GM21381 (cell line): ENCODE data around the gene CDH26.

Experiments
- ATAC-seq: cut with Tn5 transposase; IDR thresholded peaks from one replicate; pipeline ENCODE4 v1.9.1; 2021; ENCODE audit warnings: mild to moderate bottlenecking, moderate library complexity; ENCODE audit not compliant: unreplicated experiment

CDH26 gene

GRCh38 chr20:59958123-59958522 lies at the start of gene CDH26:
CDH26 (plus strand) TSS chr20:59958423; CDS start chr20:59958727, 304 bp downstream.
- no peak for ATAC-seq

- no peak for ATAC-seq
These were observed 49.4 kb upstream of the CDH26 start for GRCh38 chr20:59908855-59909254.

- no peak for ATAC-seq
These were observed 47.2 kb upstream of the CDH26 start for GRCh38 chr20:59911041-59911440.

- no peak for ATAC-seq
These were observed 45.6 kb upstream of the CDH26 start for GRCh38 chr20:59912609-59913008.

- ATAC-seq, result no peak
These were observed 37.3 kb upstream of the CDH26 start for GRCh38 chr20:59920944-59921343.

GRCh38 chr20:59923514-59923913 lies 34.7 kb upstream of the CDH26 start:
- ATAC-seq, result no peak

GRCh38 chr20:59925359-59925758 lies 32.9 kb upstream of the CDH26 start:
- ATAC-seq, result no peak

- no peak for ATAC-seq
These were observed 32.3 kb upstream of the CDH26 start for GRCh38 chr20:59925899-59926298.

- no peak for ATAC-seq
These were observed 26.5 kb upstream of the CDH26 start for GRCh38 chr20:59931511-59932312.

GRCh38 chr20:59932616-59933295 lies 25.5 kb upstream of the CDH26 start:
- ATAC-seq, result no peak

GRCh38 chr20:59933296-59933848 lies 24.9 kb upstream of the CDH26 start, which contains the start of gene SYCP2:
SYCP2 (minus strand) TSS chr20:59933637; CDS start chr20:59922413, 11,224 bp downstream.
- ATAC-seq, result peak; percentile 16

- ATAC-seq, result peak; percentile 77
These were observed 24.2 kb upstream of the CDH26 start for GRCh38 chr20:59933849-59934585.

GRCh38 chr20:59935457-59936185 lies 22.6 kb upstream of the CDH26 start:
- no peak for ATAC-seq

GRCh38 chr20:59936409-59936808 lies 21.8 kb upstream of the CDH26 start:
- ATAC-seq, result no peak

- ATAC-seq, result no peak
These were observed 21.1 kb upstream of the CDH26 start for GRCh38 chr20:59937150-59937549.

GRCh38 chr20:59938221-59938620 lies 20.0 kb upstream of the CDH26 start:
- ATAC-seq, result no peak

- ATAC-seq, result no peak
These were observed 19.5 kb upstream of the CDH26 start for GRCh38 chr20:59938696-59939051.

- ATAC-seq, result peak; percentile 3
These were observed 19.0 kb upstream of the CDH26 start for GRCh38 chr20:59939052-59939878.

- ATAC-seq, result peak; percentile 34
These were observed 18.4 kb upstream of the CDH26 start for GRCh38 chr20:59939879-59940128.
